ENCODE measurements around the gene HEPACAM.
A peak's percentile ranks its signal among the peaks of the same experiment; 100 is the strongest.

The HEPACAM gene

GRCh38 chr11:124919898-124920297, 15.9 kb downstream of the HEPACAM start:
- Histone ChIP-seq H3K9ac (ENCODE audit: low read depth, low read length) (no peak overlapping the region), H3K27ac (ENCODE audit: low read length) (no peak overlapping the region), H4K20me1 (ENCODE audit: insufficient read depth, low read length) (no peaks in the 10 kb centered on the region), H2AFZ (ENCODE audit: low read depth, low read length) (no peak overlapping the region), H3K79me2 (ENCODE audit: insufficient read depth, low read length) (no peaks in the 10 kb centered on the region), H3K9me3 (ENCODE audit: insufficient read depth, low read length, severe bottlenecking) (no peaks in the 10 kb centered on the region), H3K4me1 (ENCODE audit: insufficient read depth, low read length) (no peaks in the 10 kb centered on the region), H3K36me3 (ENCODE audit: insufficient read depth, low read length) (no peaks in the 10 kb centered on the region), H3K27me3 (ENCODE audit: insufficient read depth, low read length, poor library complexity) (no peaks in the 10 kb centered on the region), H3K4me2 (ENCODE audit: insufficient read depth, low read length) (no peak overlapping the region), H3K4me3 (ENCODE audit: low read depth in 1 of 2, low read length in 2 of 2) (no peak overlapping the region)
- ATAC-seq (ENCODE audit: insufficient read depth, low read depth) (no peak), DNase-seq (no peak)
- TF ChIP-seq CTCF (IDR thresholded peaks at IDR 0.05; ENCODE audit: borderline replicate concordance, extremely low read depth, low read length, poor library complexity, severe bottlenecking) = no peak
- TF ChIP-seq EZH2 (IDR thresholded peaks at IDR 0.05; ENCODE audit: borderline replicate concordance, low read depth, low read length, severe bottlenecking) = no peak

GRCh38 chr11:124918950-124919349, 16.9 kb downstream of the HEPACAM start, which contains the start of gene HEPN1:
Gene HEPN1, plus strand, starts transcription at chr11:124919250.
- no peaks in the 10 kb centered on the region for H4K20me1 ChIP-seq (ENCODE audit: insufficient read depth, low read length)
- H3K9ac ChIP-seq (ENCODE audit: low read depth, low read length) = no peak within 1 kb of the TSS
- DNase-seq = no peak
- H3K79me2 ChIP-seq (ENCODE audit: insufficient read depth, low read length) = no peaks in the 10 kb centered on the region
- no peak for ATAC-seq (ENCODE audit: insufficient read depth, low read depth)
- no peaks in the 10 kb centered on the region for H3K36me3 ChIP-seq (ENCODE audit: insufficient read depth, low read length)
- no peak within 1 kb of the TSS for H2AFZ ChIP-seq (ENCODE audit: low read depth, low read length)
- TF ChIP-seq EZH2 (IDR thresholded peaks at IDR 0.05; ENCODE audit: borderline replicate concordance, low read depth, low read length, severe bottlenecking) (no peak), CTCF (IDR thresholded peaks at IDR 0.05; ENCODE audit: borderline replicate concordance, extremely low read depth, low read length, poor library complexity, severe bottlenecking) (no peak)
- H3K4me1 ChIP-seq (ENCODE audit: insufficient read depth, low read length) = no peaks in the 10 kb centered on the region
- H3K27ac ChIP-seq (ENCODE audit: low read length) = no peak within 1 kb of the TSS
- no peak within 1 kb of the TSS for H3K4me3 ChIP-seq (ENCODE audit: low read depth in 1 of 2, low read length in 2 of 2)
- no peak within 1 kb of the TSS for H3K4me2 ChIP-seq (ENCODE audit: insufficient read depth, low read length)
- H3K9me3 ChIP-seq (ENCODE audit: insufficient read depth, low read length, severe bottlenecking) = no peaks in the 10 kb centered on the region
- H3K27me3 ChIP-seq (ENCODE audit: insufficient read depth, low read length, poor library complexity) = no peaks in the 10 kb centered on the region

GRCh38 chr11:124917115-124917637, 18.7 kb downstream of the HEPACAM start:
- no peak overlapping the region for H3K9ac ChIP-seq (ENCODE audit: low read depth, low read length)
- no peaks in the 10 kb centered on the region for H3K27me3 ChIP-seq (ENCODE audit: insufficient read depth, low read length, poor library complexity)
- H3K4me3 ChIP-seq (ENCODE audit: low read depth in 1 of 2, low read length in 2 of 2) = no peak overlapping the region
- no peaks in the 10 kb centered on the region for H4K20me1 ChIP-seq (ENCODE audit: insufficient read depth, low read length)
- H3K79me2 ChIP-seq (ENCODE audit: insufficient read depth, low read length) = no peaks in the 10 kb centered on the region
- H3K4me2 ChIP-seq (ENCODE audit: insufficient read depth, low read length) = no peak overlapping the region
- peak; percentile 54; the same call in 2 of the 3 replicates for ATAC-seq (ENCODE audit: insufficient read depth, low read depth)
- no peak overlapping the region for H3K27ac ChIP-seq (ENCODE audit: low read length)
- no peaks in the 10 kb centered on the region for H3K9me3 ChIP-seq (ENCODE audit: insufficient read depth, low read length, severe bottlenecking)
- no peaks in the 10 kb centered on the region for H3K36me3 ChIP-seq (ENCODE audit: insufficient read depth, low read length)
- peak; percentile 16 for DNase-seq
- no peak for TF ChIP-seq EZH2 (IDR thresholded peaks at IDR 0.05; ENCODE audit: borderline replicate concordance, low read depth, low read length, severe bottlenecking)
- TF ChIP-seq CTCF (IDR thresholded peaks at IDR 0.05; ENCODE audit: borderline replicate concordance, extremely low read depth, low read length, poor library complexity, severe bottlenecking) = no peak
- H3K4me1 ChIP-seq (ENCODE audit: insufficient read depth, low read length) = no peaks in the 10 kb centered on the region
- no peak overlapping the region for H2AFZ ChIP-seq (ENCODE audit: low read depth, low read length)

GRCh38 chr11:124916370-124916710, 19.5 kb downstream of the HEPACAM start:
- no peak overlapping the region for H3K4me2 ChIP-seq (ENCODE audit: insufficient read depth, low read length)
- no peaks in the 10 kb centered on the region for H4K20me1 ChIP-seq (ENCODE audit: insufficient read depth, low read length)
- H3K36me3 ChIP-seq (ENCODE audit: insufficient read depth, low read length) = no peaks in the 10 kb centered on the region
- H2AFZ ChIP-seq (ENCODE audit: low read depth, low read length) = no peak overlapping the region
- no peak for DNase-seq
- H3K27me3 ChIP-seq (ENCODE audit: insufficient read depth, low read length, poor library complexity) = no peaks in the 10 kb centered on the region
- no peak overlapping the region for H3K9ac ChIP-seq (ENCODE audit: low read depth, low read length)
- H3K27ac ChIP-seq (ENCODE audit: low read length) = no peak overlapping the region
- no peak overlapping the region for H3K4me3 ChIP-seq (ENCODE audit: low read depth in 1 of 2, low read length in 2 of 2)
- ATAC-seq (ENCODE audit: insufficient read depth, low read depth) = no peak
- TF ChIP-seq EZH2 (IDR thresholded peaks at IDR 0.05; ENCODE audit: borderline replicate concordance, low read depth, low read length, severe bottlenecking) (no peak), CTCF (IDR thresholded peaks at IDR 0.05; ENCODE audit: borderline replicate concordance, extremely low read depth, low read length, poor library complexity, severe bottlenecking) (no peak)
- no peaks in the 10 kb centered on the region for H3K9me3 ChIP-seq (ENCODE audit: insufficient read depth, low read length, severe bottlenecking)
- H3K79me2 ChIP-seq (ENCODE audit: insufficient read depth, low read length) = no peaks in the 10 kb centered on the region
- H3K4me1 ChIP-seq (ENCODE audit: insufficient read depth, low read length) = no peaks in the 10 kb centered on the region

All from DND-41 (cell line).